ENCODE results near the gene GP5. TPM values are rescaled to one million over a fixed set of nuclear protein-coding genes. Genes with fewer than 3 reads are reported as not detected.

The GP5 gene
- total and polyA plus RNA-seq, 9 of the 15 experiments (the other 6 are each of a cell fraction or from before 2014, with no cell fraction given), result 0.03 to 0.04 (median 0.04) TPM; not detected in 6

DNA sequence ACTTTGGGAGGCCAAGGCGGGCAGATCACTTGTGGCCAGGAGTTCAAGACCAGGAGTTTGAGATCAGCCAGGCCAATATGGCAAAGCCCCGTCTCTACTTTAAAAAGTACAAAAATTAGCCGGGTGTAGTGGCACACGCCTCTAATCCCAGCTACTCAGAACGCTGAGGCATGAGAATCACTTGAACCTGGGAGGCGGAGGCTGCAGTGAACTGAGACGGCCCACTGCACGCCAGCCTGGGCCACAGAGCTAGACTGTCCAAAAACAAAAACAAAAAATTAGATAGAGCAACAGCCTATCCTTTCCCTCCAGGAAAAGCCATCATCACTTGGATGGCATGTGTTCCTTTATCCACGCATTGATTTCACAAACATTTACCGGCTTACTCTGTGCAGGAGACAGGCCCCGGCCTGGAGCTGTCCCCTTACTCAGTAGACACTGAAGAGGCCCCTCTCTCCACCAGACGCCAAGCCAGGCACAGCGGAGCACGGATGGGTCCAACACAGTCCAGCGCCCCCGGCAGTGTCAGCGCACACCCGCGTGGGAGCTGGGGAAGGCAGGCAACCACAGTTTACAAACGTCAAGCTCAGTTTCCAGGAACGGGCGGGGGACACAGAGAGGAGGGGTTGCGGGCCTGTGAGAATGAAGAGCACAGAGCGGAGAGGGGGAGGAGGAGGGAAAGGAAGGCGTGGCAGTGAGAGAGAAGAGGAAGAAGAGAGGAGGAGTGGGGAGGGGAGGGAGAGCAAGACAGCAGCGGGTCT is 3.1 kb downstream of the GP5 start:
- no peaks in the 10 kb centered on the region for H3K9me3 ChIP-seq (replicated peaks; ENCODE audit: control insufficient read depth, insufficient read depth, low read depth, low read length)
- FAIRE-seq (peak; percentile 85), DNase-seq (ENCODE audit: extremely low read depth in 1 of 4, low spot score in 3 of 4) (peak; percentile 65 to 84 (median 72)), ATAC-seq (peak; percentile 95)
- intact Hi-C loops (cut with micrococcal nuclease), result no loop called here
- H3K9ac ChIP-seq (ENCODE audit: insufficient read depth in 1 of 2, low read depth in 2 of 2, low read length in 2 of 2), result peak overlapping the region in 1 of 2 experiments; percentile 87; a peak in 2 of 4 replicates
- no peak overlapping the region for H3K27ac ChIP-seq (ENCODE audit: extremely low read depth, low read depth, low read length)
- ChIA-PET POLR2A (interaction anchor here (0.7 to 1.8 kb wide), 8 partner anchors 10 to 32 kb away, joined by 3 to 7 read pairs (median 3); no protein-coding TSS in a partner anchor), CTCF (ENCODE audit: low intra/inter-chr PET ratio) (interaction anchor here (0.7 kb wide), 1 partner anchor 706 kb away, joined by 3 read pairs; no protein-coding TSS in a partner anchor)
- in situ Hi-C loops (cut with MboI), result no loop called here
- 24% methylated on average over 20 of the region's 26 CpGs for WGBS (ENCODE audit: insufficient coverage, low coverage, missing lambda C conversion rate)
- no peaks in the 10 kb centered on the region for H3K79me2 ChIP-seq (ENCODE audit: control insufficient read depth, insufficient read depth, low read length)
- no peaks in the 10 kb centered on the region for H3K9me1 ChIP-seq (ENCODE audit: control insufficient read depth, insufficient read depth, low read length)
- no peak overlapping the region for H3K4me3 ChIP-seq
- peak overlapping the region; percentile 76 for H2AFZ ChIP-seq (ENCODE audit: low read depth, low read length)
- no TSS peak for BruUV-seq (replicated peaks)
- no peaks in the 10 kb centered on the region for H3K36me3 ChIP-seq (ENCODE audit: control insufficient read depth, insufficient read depth, low read length)
- H3K4me2 ChIP-seq (ENCODE audit: insufficient read depth, low read length), result peak overlapping the region; percentile 55
- H3K4me1 ChIP-seq (replicated peaks in 1 of 2; ENCODE audit: control insufficient read depth in 2 of 2, insufficient read depth in 2 of 2, low read length in 2 of 2), result peaks cover 5 to 25% of the 10 kb centered on the region in 2 experiments; a peak in 3 of 5 replicates
- no peaks in the 10 kb centered on the region for H4K20me1 ChIP-seq (replicated peaks; ENCODE audit: control insufficient read depth, insufficient read depth, low read length)
- H3K27me3 ChIP-seq (ENCODE audit: control insufficient read depth in 2 of 2, insufficient read depth in 2 of 2, low read length in 2 of 2), result peaks cover 0 to 4% of the 10 kb centered on the region in 2 experiments; a peak in 1 of 5 replicates
- TF ChIP-seq SMARCE1 (IDR thresholded peaks at IDR 0.05) (peak; percentile 41; the same call in 1 of the 2 replicates), EGR1 (conservative IDR thresholded peaks at IDR 0.05) (peak; percentile 38; the same call in 1 of the 2 replicates), CTBP1 (IDR thresholded peaks at IDR 0.05; ENCODE audit: borderline replicate concordance) (peak; percentile 55; the same call in 1 of the 2 replicates), PHF21A (IDR thresholded peaks at IDR 0.05; ENCODE audit: borderline replicate concordance, low read depth) (peak; percentile 20; the same call in 1 of the 2 replicates), BHLHE40 (IDR thresholded peaks at IDR 0.05; ENCODE audit: low read length) (0 out of 2 replicates have a peak, but pooled peaks have one; percentile 9), CBFA2T3 (IDR thresholded peaks at IDR 0.05) (no peak), MTA1 (IDR thresholded peaks at IDR 0.05; ENCODE audit: borderline replicate concordance) (peak; percentile 30; the same call in 1 of the 2 replicates), ZNF263 (CRISPR knock-in tag; IDR thresholded peaks at IDR 0.05; ENCODE audit: borderline replicate concordance) (peak; percentile 96), SMARCA4 (IDR thresholded peaks at IDR 0.05) (0 out of 2 replicates have a peak, but pooled peaks have one; percentile 27), VEZF1 (CRISPR knock-in tag; IDR thresholded peaks at IDR 0.05) (peak; percentile 75), WHSC1 (IDR thresholded peaks at IDR 0.05; ENCODE audit: low read length) (no peak), HDGF (IDR thresholded peaks at IDR 0.05) (no peak), RNF2 (IDR thresholded peaks at IDR 0.05) (peak; percentile 24; the same call in 1 of the 2 replicates), MNT (conservative IDR thresholded peaks at IDR 0.05) (peak; percentile 10 to 55; a peak in 2 of 4 replicates), L3MBTL2 (IDR thresholded peaks at IDR 0.05) (peak; percentile 9; the same call in 1 of the 2 replicates), NFATC3 (IDR thresholded peaks at IDR 0.05) (no peak), HDAC1 (IDR thresholded peaks at IDR 0.05) (peak in 1 of 2 experiments; percentile 79; a peak in 1 of 4 replicates), FOXK2 (conservative IDR thresholded peaks at IDR 0.05 in 1 of 2, IDR thresholded peaks at IDR 0.05 in 1 of 2; ENCODE audit: low read depth in 2 of 2) (0 out of 4 replicates have a peak, but pooled peaks of 1 of the 2 experiments have one; percentile 36), ARID1B (IDR thresholded peaks at IDR 0.05) (peak; percentile 56; the same call in 1 of the 2 replicates)
- TF ChIP-seq, protein P1, sequence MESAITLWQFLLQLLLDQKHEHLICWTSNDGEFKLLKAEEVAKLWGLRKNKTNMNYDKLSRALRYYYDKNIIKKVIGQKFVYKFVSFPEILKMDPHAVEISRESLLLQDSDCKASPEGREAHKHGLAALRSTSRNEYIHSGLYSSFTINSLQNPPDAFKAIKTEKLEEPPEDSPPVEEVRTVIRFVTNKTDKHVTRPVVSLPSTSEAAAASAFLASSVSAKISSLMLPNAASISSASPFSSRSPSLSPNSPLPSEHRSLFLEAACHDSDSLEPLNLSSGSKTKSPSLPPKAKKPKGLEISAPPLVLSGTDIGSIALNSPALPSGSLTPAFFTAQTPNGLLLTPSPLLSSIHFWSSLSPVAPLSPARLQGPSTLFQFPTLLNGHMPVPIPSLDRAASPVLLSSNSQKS (CRISPR knock-in tag; IDR thresholded peaks at IDR 0.05), result no peak

Data from K562 (cell line).